Upper lobe of left lung (tissue), 4 donors: ENCODE results near the gene KCNAB1.

Experiments used
- CTCF ChIP-seq, 6 experiments: fragments of 450-650 bp in 4 of 6; fragments of 200-600 bp in 2 of 6; sonication (generic) in 2 of 6; IDR thresholded peaks; one replicate each; pipeline ENCODE4 v1.5.1; 2016 to 2019; ENCODE audit warnings: antibody characterized with exemption in 6 of 6
- EP300 ChIP-seq, 4 donors: sonication (generic); formaldehyde crosslinking; IDR thresholded peaks; one replicate each; pipeline ENCODE4 v1.5.1; 2017; ENCODE audit warnings: antibody characterized with exemption in 4 of 4, control low read depth in 2 of 4
- POLR2A ChIP-seq, 4 donors: fragments of 450-650 bp; IDR thresholded peaks; one replicate each; pipeline ENCODE4 v1.5.1; 2016 to 2017; ENCODE audit warnings: antibody characterized with exemption in 4 of 4, mild to moderate bottlenecking in 2 of 4

- TF ChIP-seq CTCF (IDR thresholded peaks at IDR 0.05) = no peak
- no peak for TF ChIP-seq POLR2A (IDR thresholded peaks at IDR 0.05)
- no peak for TF ChIP-seq EP300 (IDR thresholded peaks at IDR 0.05)
Measured at GRCh38 chr3:156536524-156537316, 416.3 kb downstream of the KCNAB1 start.
